HEK293T (cell line): ENCODE results near the gene TMEM184B.

ENCODE experiments used
- ARNT ChIP-seq: fragments of 450-650 bp; IDR thresholded peaks from 2 replicates; pipeline ENCODE4 v1.6.1; 2017; ENCODE audit warnings: mild to moderate bottlenecking
- BHLHE40 ChIP-seq: fragments of 450-650 bp; IDR thresholded peaks from 2 replicates; pipeline ENCODE4 v1.6.1; 2016; ENCODE audit warnings: mild to moderate bottlenecking, moderate library complexity, borderline replicate concordance
- FOXA1 ChIP-seq: fragments of 450-650 bp; IDR thresholded peaks from 2 replicates; pipeline ENCODE4 v1.6.1; 2016; ENCODE audit warnings: mild to moderate bottlenecking
- FOXK2 ChIP-seq: fragments of 450-650 bp; IDR thresholded peaks from 2 replicates; pipeline ENCODE4 v1.6.1; 2016; ENCODE audit warnings: mild to moderate bottlenecking
- ZNF384 ChIP-seq: fragments of 450-650 bp; IDR thresholded peaks from 2 replicates; pipeline ENCODE4 v1.6.1; 2016

- no peak for TF ChIP-seq ZNF384
- TF ChIP-seq BHLHE40 = no peak
- no peak for TF ChIP-seq FOXK2
- TF ChIP-seq FOXA1 = no peak
- TF ChIP-seq ARNT = no peak
Measured at GRCh38 chr22:38258895-38259294, 13.9 kb downstream of the TMEM184B start.
